K562 (cell line): Measurements from ENCODE around the gene ANO6. TPM values are rescaled to one million over a fixed set of nuclear protein-coding genes. Genes with fewer than 3 reads are reported as not detected.

Experiments
- CREM ChIP-seq: IDR thresholded peaks from 2 replicates; pipeline ENCODE4 v1.6.1; 2014; ENCODE audit warnings: antibody characterized with exemption, low read depth
- EGR1 ChIP-seq: fragments of 450-650 bp; conservative IDR thresholded peaks from 2 replicates; pipeline ENCODE4 v1.6.1; 2017; ENCODE audit warnings: mild to moderate bottlenecking
- GABPB2 ChIP-seq: fragments of 250-450 bp; sonication (Bioruptor Pico); conservative IDR thresholded peaks from 2 replicates; pipeline ENCODE4 v1.5.1; 2021; ENCODE audit warnings: mild to moderate bottlenecking
- GATAD2A ChIP-seq: fragments of 450-650 bp; IDR thresholded peaks from 2 replicates; pipeline ENCODE4 v1.6.1; 2017
- L3MBTL2 ChIP-seq: fragments of 450-650 bp; IDR thresholded peaks from 2 replicates; pipeline ENCODE4 v1.6.1; 2016; ENCODE audit warnings: mild to moderate bottlenecking, moderate library complexity
- MAX ChIP-seq: sonication (generic); formaldehyde crosslinking; IDR thresholded peaks from 2 replicates; pipeline ENCODE4 v1.9.0; 2022; ENCODE audit warnings: mild to moderate bottlenecking, missing genetic modification reagents
- MLLT1 ChIP-seq, 2 experiments: fragments of 450-650 bp; IDR thresholded peaks; 2 replicates each; pipeline ENCODE4 v1.6.1; 2016
- NR2C1 ChIP-seq, 2 experiments: fragments of 450-650 bp; IDR thresholded peaks; 2 replicates each; pipeline ENCODE4 v1.6.1; 2017; ENCODE audit warnings: mild to moderate bottlenecking in 2 of 2, antibody characterized with exemption in 1 of 2, inconsistent platforms in 1 of 2, missing compliant biosample characterization in 1 of 2, missing genetic modification characterization in 1 of 2
- NRF1 ChIP-seq, 2 experiments: fragments of 450-650 bp; IDR thresholded peaks in 1 of 2; conservative IDR thresholded peaks in 1 of 2; 2 replicates each; pipeline ENCODE4 v1.6.1; 2014; ENCODE audit warnings: mild to moderate bottlenecking in 2 of 2
- OTX1 ChIP-seq: fragments of 450-650 bp; formaldehyde crosslinking; IDR thresholded peaks from 2 replicates; pipeline ENCODE4 v1.4.0; 2022; ENCODE audit warnings: mild to moderate bottlenecking
- POLR3A ChIP-seq: IDR thresholded peaks from 2 replicates; pipeline ENCODE4 v1.6.1; 2011; ENCODE audit warnings: borderline replicate concordance, mild to moderate bottlenecking, moderate library complexity; ENCODE audit not compliant: insufficient read length, insufficient read depth; ENCODE audit errors: extremely low read depth
- POU5F1 ChIP-seq: fragments of 150-350 bp; IDR thresholded peaks from 2 replicates; pipeline ENCODE4 v1.6.1; 2014; ENCODE audit warnings: borderline replicate concordance, low read length, low read depth, mild to moderate bottlenecking; ENCODE audit not compliant: partially characterized antibody
- PPARD ChIP-seq: fragments of 250-450 bp; sonication (Bioruptor Pico); IDR thresholded peaks from 2 replicates; pipeline ENCODE4 v1.8.0; 2022; ENCODE audit warnings: inconsistent platforms, mild to moderate bottlenecking, moderate library complexity
- PTBP1 ChIP-seq: fragments of 200-400 bp; formaldehyde crosslinking; IDR thresholded peaks from 2 replicates; pipeline ENCODE4 v1.6.1; 2017; ENCODE audit warnings: low read depth, low read length
- RAD21 ChIP-seq, 2 experiments: fragments of 250-450 bp in 1 of 2; fragments of 450-650 bp in 1 of 2; sonication (Bioruptor Pico) in 1 of 2; formaldehyde crosslinking in 1 of 2; IDR thresholded peaks in 1 of 2; conservative IDR thresholded peaks in 1 of 2; 2 replicates each; pipeline versions ENCODE4 v1.4.0 to v1.8.0; 2020 to 2022; ENCODE audit warnings: mild to moderate bottlenecking in 2 of 2, moderate library complexity in 1 of 2
- RB1 ChIP-seq: fragments of 450-650 bp; IDR thresholded peaks from 2 replicates; pipeline ENCODE4 v1.6.1; 2017; ENCODE audit warnings: low read depth, mild to moderate bottlenecking
- TOE1 ChIP-seq, 2 experiments: fragments of 450-650 bp in 1 of 2; sonication (generic) in 1 of 2; formaldehyde crosslinking in 1 of 2; IDR thresholded peaks; 2 replicates each; pipeline versions ENCODE4 v1.7.1 to v1.8.0; 2016 to 2022; ENCODE audit warnings: borderline replicate concordance in 2 of 2, mild to moderate bottlenecking in 2 of 2, antibody characterized with exemption in 1 of 2, inconsistent platforms in 1 of 2, low read depth in 1 of 2, missing genetic modification reagents in 1 of 2, moderate library complexity in 1 of 2
- ZC3H11A ChIP-seq: IDR thresholded peaks from 2 replicates; pipeline ENCODE4 v1.6.1; 2012; ENCODE audit warnings: low read depth, low read length, improper control_type of control experiment
- ZNF140 ChIP-seq: fragments of 250-450 bp; sonication (Bioruptor Pico); IDR thresholded peaks from 2 replicates; pipeline ENCODE4 v1.8.0; 2021; ENCODE audit warnings: moderate library complexity, mild to moderate bottlenecking, inconsistent platforms
- ZNF197 ChIP-seq: fragments of 200-800 bp; sonication (Bioruptor generic); IDR thresholded peaks from 2 replicates; pipeline ENCODE4 v1.6.1; 2016; ENCODE audit warnings: low read depth, missing genetic modification characterization, missing compliant biosample characterization
- ZNF212 ChIP-seq: fragments of 450-650 bp; formaldehyde crosslinking; IDR thresholded peaks from 2 replicates; pipeline ENCODE4 v1.4.0; 2020; ENCODE audit warnings: mild to moderate bottlenecking
- ZNF274 ChIP-seq: IDR thresholded peaks from 2 replicates; pipeline ENCODE4 v1.6.1; 2011; ENCODE audit warnings: low read depth, mild to moderate bottlenecking, low read length, moderate library complexity, borderline replicate concordance
- ZNF395 ChIP-seq: fragments of 200-800 bp; sonication (Bioruptor generic); IDR thresholded peaks from 2 replicates; pipeline ENCODE4 v1.6.1; 2017; ENCODE audit warnings: missing genetic modification characterization, missing compliant biosample characterization
- ZNF764 ChIP-seq: fragments of 250-450 bp; sonication (Bioruptor Pico); IDR thresholded peaks from 2 replicates; pipeline ENCODE4 v1.4.0; 2020; ENCODE audit warnings: low read depth, mild to moderate bottlenecking, moderate library complexity
- ZNF766 ChIP-seq: fragments of 200-800 bp; sonication (Bioruptor generic); conservative IDR thresholded peaks from 2 replicates; pipeline ENCODE4 v1.6.1; 2016; ENCODE audit warnings: missing genetic modification characterization, missing compliant biosample characterization
- ZZZ3 ChIP-seq: fragments of 450-650 bp; IDR thresholded peaks from 2 replicates; pipeline ENCODE4 v1.6.1; 2016; ENCODE audit warnings: antibody characterized with exemption, mild to moderate bottlenecking, moderate library complexity
- polyA plus RNA-seq, 8 experiments: library from polyadenylated mRNA; depleted of rRNA in 4 of 8; stranded (reverse) in 5 of 8; unstranded in 3 of 8; fragments of >200 nt; fragmentation: Nextera tagmentation in 2 of 8; fragmentation: Illumina TruSeq in 1 of 8; extraction: Ambion mirVana in 2 of 8; extraction: Trizol in 1 of 8; gene quantifications; 2 replicates each; pipeline versions ENCODE4 v1.2.1 to v1.2.3, GENCODE V29; 2011 to 2014; ENCODE audit warnings: inconsistent platforms in 1 of 8, missing spikeins in 1 of 8
- total RNA-seq, 7 experiments: library from RNA; depleted of rRNA in 6 of 7; stranded (reverse); fragments of >200 nt in 6 of 7; fragmentation: Illumina TruSeq in 2 of 7; extraction: Trizol in 2 of 7; gene quantifications; 2 replicates each; pipeline versions ENCODE4 v1.2.1 to v1.2.3, GENCODE V29; 2011 to 2021; ENCODE audit warnings: low replicate concordance in 1 of 7

ANO6 gene
- total and polyA plus RNA-seq, 9 of the 15 experiments (the other 6 are each of a cell fraction or from before 2014, with no cell fraction given): 3.5 to 24.7 (median 20.3) TPM

- TF ChIP-seq ZNF212 (CRISPR knock-in tag) (no peak), OTX1 (CRISPR knock-in tag) (no peak), RB1 (no peak; the same call in 1 of the 2 replicates), POU5F1 (no peak), PPARD (CRISPR knock-in tag) (no peak), RAD21 (CRISPR knock-in tag; conservative IDR thresholded peaks at IDR 0.05 in 1 of 2, IDR thresholded peaks at IDR 0.05 in 1 of 2) (no peak; a peak in 1 of 4 replicates), GABPB2 (CRISPR knock-in tag) (no peak), NR2C1 (IDR thresholded peaks at IDR 0.05) (no peak), NR2C1 (tag; IDR thresholded peaks at IDR 0.05) (no peak), POLR3A (no peak), ZNF764 (CRISPR knock-in tag) (no peak), TOE1 (IDR thresholded peaks at IDR 0.05; ENCODE audit: borderline replicate concordance) (no peak), TOE1 (CRISPR knock-in tag; IDR thresholded peaks at IDR 0.05; ENCODE audit: borderline replicate concordance, low read depth) (no peak), EGR1 (peak; percentile 76), ZNF766 (CRISPR knock-in tag) (no peak), PTBP1 (no peak), ZNF395 (no peak), ZC3H11A (no peak), GATAD2A (no peak), ZZZ3 (no peak), L3MBTL2 (peak; percentile 16), ZNF140 (CRISPR knock-in tag) (no peak), ZNF274 (no peak), MAX (CRISPR knock-in tag) (0 out of 2 replicates have a peak, but pooled peaks have one; percentile 34), ZNF197 (CRISPR knock-in tag) (no peak), NRF1 (conservative IDR thresholded peaks at IDR 0.05 in 1 of 2, IDR thresholded peaks at IDR 0.05 in 1 of 2) (no peak; a peak in 3 of 4 replicates), MLLT1 (IDR thresholded peaks at IDR 0.05) (no peak; a peak in 2 of 4 replicates), CREM (no peak)
Observed at GRCh38 chr12:45216230-45216982, 511 bp downstream of the ANO6 start (continued).
